Psoas muscle (tissue), 8 donors: ENCODE data around the gene SSBP3. TPM values are rescaled to one million over a fixed set of nuclear protein-coding genes. Genes with fewer than 3 reads are reported as not detected.

Experiments used
- ATAC-seq, 4 donors: fragments of 200-7000 bp; cut with Tn5 transposase; one replicate each; pipeline ENCODE4 v1.9.1; 2020; ENCODE audit warnings: moderate library complexity in 3 of 4, mild to moderate bottlenecking in 2 of 4
- DNase-seq, 2 donors: peaks; one replicate each; pipeline ENCODE4 v3.0.0-alpha.2; 2020
- H3K27ac ChIP-seq: fragments of 200-600 bp; one replicate; pipeline ENCODE4 v1.8.0; 2022
- H3K27me3 ChIP-seq, 3 donors: fragments of 200-600 bp in 1 of 3; one replicate each; pipeline versions ENCODE4 v1.6.1 to v1.8.0; 2013 to 2022; ENCODE audit warnings: low read length in 2 of 3, mild to moderate bottlenecking in 2 of 3, moderate library complexity in 1 of 3; ENCODE audit not compliant: insufficient read depth in 3 of 3
- H3K36me3 ChIP-seq, 2 donors: fragments of 200-600 bp in 1 of 2; one replicate each; pipeline versions ENCODE4 v1.6.1 to v1.8.0; 2013 to 2022; ENCODE audit warnings: low read depth in 1 of 2, mild to moderate bottlenecking in 1 of 2, moderate library complexity in 1 of 2; ENCODE audit not compliant: insufficient read depth in 1 of 2
- H3K4me1 ChIP-seq: fragments of 200-600 bp; one replicate; pipeline ENCODE4 v1.8.0; 2022
- H3K4me3 ChIP-seq: fragments of 200-600 bp; one replicate; pipeline ENCODE4 v1.8.0; 2022; ENCODE audit warnings: mild to moderate bottlenecking
- H3K9me3 ChIP-seq: fragments of 200-600 bp; one replicate; pipeline ENCODE4 v1.8.0; 2022
- CTCF ChIP-seq: fragments of 200-600 bp; IDR thresholded peaks from one replicate; pipeline ENCODE4 v1.8.0; 2022; ENCODE audit warnings: antibody characterized with exemption
- WGBS, 3 donors: extraction: QIAGEN DNeasy Blood & Tissue Kit; methylation state at CpG; one replicate each; pipeline versions ENCODE4 v1.1.6 to v1.1.7; 2013; 5-methylcytosine and 5-hydroxymethylcytosine counted together
- intact Hi-C, 2 donors: fragments of 100-400 bp; cut with DNase I; formaldehyde crosslinking; loops; one replicate each; pipeline versions ENCODE4 v1.11.0 to v1.14.2; 2022
- polyA plus RNA-seq, 3 donors: library from polyadenylated mRNA; stranded (reverse); fragments of 200-250 nt; gene quantifications; one replicate each; pipeline ENCODE4 v1.2.3, GENCODE V29; 2013
- total RNA-seq, 4 donors: library from RNA; stranded (reverse); fragmentation: NEBNext Ultra II Directional in 2 of 4; extraction: Animal tissue kit (Norgen Biotek cat#: 25700) in 2 of 4; gene quantifications; one replicate each; pipeline versions ENCODE4 v1.2.1 to v1.2.4, GENCODE V29; 2021 to 2023
- donor health status: healthy with polysubstance abuse.
- donor health status: DM: no; HTN: no; CAD: no; lungs with moderate emphysema.
- donor health status: Bipolar disorder and iron deficiency.
- donor health status: healthy.
- donor health status: DM: yes; HTN: yes; CAD: no.
- donor health status: DM: no; HTN: no; CAD: no.
- donor health status: DM: no; HTN: no; CAD: no.
- donor health status: DM: yes; HTN: yes; CAD: no.

Gene SSBP3
- total and polyA plus RNA-seq, 7 donors, result 7.9 to 24.2 (median 21.6) TPM

GRCh38 chr1:54267815-54268761 is 138.1 kb downstream of the SSBP3 start:
- Histone ChIP-seq H3K27ac (no peak overlapping the region), H3K27me3 (no peaks in the 10 kb centered on the region), H3K36me3 (no peaks in the 10 kb centered on the region), H3K4me3 (no peak overlapping the region), H3K4me1 (peaks cover 33% of the 10 kb centered on the region), H3K9me3 (no peaks in the 10 kb centered on the region)
- no peak for ATAC-seq
- TF ChIP-seq CTCF, result no peak
- no peak for DNase-seq
- intact Hi-C loops, result loop anchor here in 1 of 2 donors (5.0 kb wide), 1 partner anchor 51 kb away; no protein-coding TSS in a partner anchor
- 88% methylated on average over 17 of the region's 17 CpGs for WGBS, 3 donors

DNA sequence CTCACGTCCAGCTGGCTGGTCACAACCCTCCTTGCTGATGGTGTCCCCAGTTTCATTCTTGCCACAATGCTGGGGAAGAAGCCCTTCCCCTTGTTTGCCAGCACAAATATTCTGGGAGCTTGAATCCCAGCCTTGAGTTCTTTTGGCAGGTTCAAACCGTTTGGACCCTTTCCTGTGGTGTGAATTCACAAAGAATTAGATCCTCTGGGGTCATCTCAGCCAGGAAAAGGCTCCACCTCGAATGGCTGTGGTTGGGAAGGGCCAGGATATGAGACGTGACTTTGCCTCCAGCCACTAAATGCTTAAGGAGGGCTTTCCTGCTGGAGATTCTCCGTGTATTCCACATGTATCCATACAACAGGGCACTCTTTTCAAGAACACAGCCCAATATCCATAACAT is 139.3 kb downstream of the SSBP3 start:
- no peak overlapping the region for H3K4me3 ChIP-seq
- no peaks in the 10 kb centered on the region for H3K36me3 ChIP-seq
- no peak for ATAC-seq
- H3K9me3 ChIP-seq, result no peaks in the 10 kb centered on the region
- peaks cover 21% of the 10 kb centered on the region for H3K4me1 ChIP-seq
- no peak overlapping the region for H3K27ac ChIP-seq
- 41 to 54% (median 48%) methylated on average over 5 of the region's 5 CpGs for WGBS, 3 donors
- intact Hi-C loops, result loop anchor here in 1 of 2 donors (5.0 kb wide), 1 partner anchor 50 kb away; no protein-coding TSS in a partner anchor
- DNase-seq, result no peak
- TF ChIP-seq CTCF, result no peak
- H3K27me3 ChIP-seq, result no peaks in the 10 kb centered on the region

- no peak for TF ChIP-seq CTCF
- Histone ChIP-seq H3K4me3 (no peak overlapping the region), H3K9me3 (no peaks in the 10 kb centered on the region), H3K27me3 (no peaks in the 10 kb centered on the region), H3K36me3 (no peaks in the 10 kb centered on the region), H3K27ac (no peak overlapping the region), H3K4me1 (peaks cover 14% of the 10 kb centered on the region)
- no peak for DNase-seq
- WGBS, 3 donors, result 87 to 93% (median 91%) methylated on average over 2 of the region's 2 CpGs
- intact Hi-C loops, result loop anchor here in 1 of 2 donors (5.0 kb wide), 1 partner anchor 49 kb away; no protein-coding TSS in a partner anchor
- ATAC-seq, result no peak
Measured at GRCh38 chr1:54266195-54266594, 140.0 kb downstream of the SSBP3 start.

- no peak for TF ChIP-seq CTCF
- intact Hi-C loops, result loop anchor here in 1 of 2 donors (5.0 kb wide), 1 partner anchor 48 kb away; no protein-coding TSS in a partner anchor
- H3K36me3 ChIP-seq, result no peaks in the 10 kb centered on the region
- peaks cover 14% of the 10 kb centered on the region for H3K4me1 ChIP-seq
- H3K27ac ChIP-seq, result no peak overlapping the region
- no peaks in the 10 kb centered on the region for H3K27me3 ChIP-seq
- H3K4me3 ChIP-seq, result no peak overlapping the region
- H3K9me3 ChIP-seq, result no peaks in the 10 kb centered on the region
- ATAC-seq (no peak), DNase-seq (no peak)
- WGBS, 3 donors, result 86 to 91% (median 87%) methylated on average over 6 of the region's 6 CpGs
Measured at GRCh38 chr1:54265659-54266058, 140.5 kb downstream of the SSBP3 start.
